ENCODE results near the gene MFSD6L. TPM values are rescaled to one million over a fixed set of nuclear protein-coding genes. Genes with fewer than 3 reads are reported as not detected.

The MFSD6L gene
- total RNA-seq, 1 experiment from 2014 or later = 2.1 TPM

DNA sequence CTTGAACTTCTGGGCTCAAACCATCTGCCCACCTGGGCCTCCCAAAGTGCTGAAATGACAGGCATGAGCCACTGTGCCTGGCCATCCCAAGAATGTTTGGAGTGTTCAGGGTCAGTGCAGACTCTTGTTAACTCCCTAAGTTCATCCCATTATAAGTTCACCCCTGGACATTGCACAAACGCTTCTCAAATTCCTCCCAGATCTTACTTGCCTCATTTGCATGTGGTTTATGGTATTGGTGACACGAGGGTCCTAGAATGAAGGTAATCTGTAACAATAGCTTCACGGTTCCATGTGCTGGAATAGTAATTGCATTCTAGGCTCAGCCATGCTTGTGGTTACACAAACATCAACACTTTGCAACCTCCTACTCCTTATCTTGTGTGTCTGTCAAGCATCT lies 49.5 kb downstream of the MFSD6L start:
- H3K9me3 ChIP-seq (ENCODE audit: control insufficient read depth, low read depth, low read length) = no peaks in the 10 kb centered on the region
- H3K27ac Mint-ChIP-seq = no peak overlapping the region
- WGBS (ENCODE audit: extremely low coverage, insufficient read length, low lambda C conversion rate) = no CpG with 5 or more reads among the region's 3 CpGs

More for the DNA sequence above, 49.5 kb downstream of the MFSD6L start:
- H2AK5ac ChIP-seq (ENCODE audit: insufficient read length, low read length) = no peak overlapping the region
- Mint-ChIP-seq H3K4me3 (no peak overlapping the region), H3K36me3 (ENCODE audit: insufficient read depth in 1 of 3, low read depth in 3 of 3) (no peaks in the 10 kb centered on the region; a peak in 1 of 7 replicates), H3K27me3 (ENCODE audit: low read depth) (peaks cover 18% of the 10 kb centered on the region), H3K9me3 (0 out of 5 replicates have a peak, but pooled peaks cover 0 to 2% of the 10 kb centered on the region in 2 experiments), H3K4me1 (peaks cover 3 to 5% of the 10 kb centered on the region in 2 experiments)
- peaks cover 3% of the 10 kb centered on the region for H3K23me2 ChIP-seq (ENCODE audit: insufficient read length, low read depth, low read length, poor library complexity, severe bottlenecking)
- no peak overlapping the region for H2BK12ac ChIP-seq (ENCODE audit: insufficient read length, low read depth, low read length)
- no peak overlapping the region for H2BK120ac ChIP-seq (ENCODE audit: low read depth, low read length, poor library complexity, severe bottlenecking)
- H3T11ph ChIP-seq (ENCODE audit: low read length) = no peak overlapping the region
- H2BK20ac ChIP-seq (ENCODE audit: low read depth, low read length, poor library complexity, severe bottlenecking) = no peak overlapping the region
- no peak for DNase-seq
- H3K4me1 ChIP-seq (ENCODE audit: insufficient read depth, low read length) = no peaks in the 10 kb centered on the region
- no peaks in the 10 kb centered on the region for H3K79me2 ChIP-seq (ENCODE audit: insufficient read depth, low read length)
- H2BK15ac ChIP-seq (ENCODE audit: low read depth, low read length) = no peak overlapping the region
- H3K27ac ChIP-seq (ENCODE audit: insufficient read length, low read depth, low read length) = no peak overlapping the region
- H3K4me2 ChIP-seq (ENCODE audit: insufficient read depth, insufficient read length, low read length) = no peak overlapping the region
- H4K5ac ChIP-seq (ENCODE audit: insufficient read length, low read depth, low read length) = no peak overlapping the region
- no peak overlapping the region for H2BK5ac ChIP-seq (ENCODE audit: insufficient read length, low read length)
- H4K91ac ChIP-seq (ENCODE audit: insufficient read length, low read depth, low read length) = no peak overlapping the region
- no peak overlapping the region for H3K23ac ChIP-seq (ENCODE audit: insufficient read length, low read depth, low read length)
- H2AFZ ChIP-seq (ENCODE audit: low read length) = no peak overlapping the region
- no peaks in the 10 kb centered on the region for H3K27me3 ChIP-seq (ENCODE audit: insufficient read depth, low read length)
- H3K56ac ChIP-seq (ENCODE audit: insufficient read length, low read depth, low read length) = no peak overlapping the region
- no peaks in the 10 kb centered on the region for H3K79me1 ChIP-seq (ENCODE audit: insufficient read depth, low read depth, low read length, poor library complexity, severe bottlenecking)
- H3K9ac ChIP-seq (ENCODE audit: extremely low read depth, insufficient read length, low read length) = no peak overlapping the region
- H3K18ac ChIP-seq (ENCODE audit: insufficient read length, low read depth, low read length) = no peak overlapping the region
- no peak overlapping the region for H3K4ac ChIP-seq (ENCODE audit: low read depth, low read length)
- H3K14ac ChIP-seq (ENCODE audit: insufficient read depth, low read length) = no peak overlapping the region
- TF ChIP-seq, protein P1, sequence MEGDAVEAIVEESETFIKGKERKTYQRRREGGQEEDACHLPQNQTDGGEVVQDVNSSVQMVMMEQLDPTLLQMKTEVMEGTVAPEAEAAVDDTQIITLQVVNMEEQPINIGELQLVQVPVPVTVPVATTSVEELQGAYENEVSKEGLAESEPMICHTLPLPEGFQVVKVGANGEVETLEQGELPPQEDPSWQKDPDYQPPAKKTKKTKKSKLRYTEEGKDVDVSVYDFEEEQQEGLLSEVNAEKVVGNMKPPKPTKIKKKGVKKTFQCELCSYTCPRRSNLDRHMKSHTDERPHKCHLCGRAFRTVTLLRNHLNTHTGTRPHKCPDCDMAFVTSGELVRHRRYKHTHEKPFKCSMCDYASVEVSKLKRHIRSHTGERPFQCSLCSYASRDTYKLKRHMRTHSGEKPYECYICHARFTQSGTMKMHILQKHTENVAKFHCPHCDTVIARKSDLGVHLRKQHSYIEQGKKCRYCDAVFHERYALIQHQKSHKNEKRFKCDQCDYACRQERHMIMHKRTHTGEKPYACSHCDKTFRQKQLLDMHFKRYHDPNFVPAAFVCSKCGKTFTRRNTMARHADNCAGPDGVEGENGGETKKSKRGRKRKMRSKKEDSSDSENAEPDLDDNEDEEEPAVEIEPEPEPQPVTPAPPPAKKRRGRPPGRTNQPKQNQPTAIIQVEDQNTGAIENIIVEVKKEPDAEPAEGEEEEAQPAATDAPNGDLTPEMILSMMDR (conservative IDR thresholded peaks at IDR 0.05) = no peak
- H4K20me1 ChIP-seq (ENCODE audit: control insufficient read depth, insufficient read depth, insufficient read length) = no peaks in the 10 kb centered on the region
- no peak overlapping the region for H4K8ac ChIP-seq (replicated peaks; ENCODE audit: insufficient read length, low read depth, low read length)
